K562 (cell line): Measurements from ENCODE around the gene ORC1. TPM values are rescaled to one million over a fixed set of nuclear protein-coding genes. Genes with fewer than 3 reads are reported as not detected.
A peak's percentile ranks its signal among the peaks of the same experiment; 100 is the strongest.

ENCODE experiments used
- DPF2 ChIP-seq: fragments of 450-650 bp; IDR thresholded peaks from 2 replicates; pipeline ENCODE4 v1.6.1; 2016
- FOXJ3 ChIP-seq: sonication (generic); formaldehyde crosslinking; IDR thresholded peaks from 2 replicates; pipeline ENCODE4 v1.4.0; 2020; ENCODE audit warnings: mild to moderate bottlenecking, missing genetic modification reagents
- GTF2E2 ChIP-seq: fragments of 200-800 bp; sonication (Bioruptor generic); IDR thresholded peaks from 2 replicates; pipeline ENCODE4 v1.6.1; 2016; ENCODE audit warnings: missing genetic modification characterization, missing compliant biosample characterization
- HBP1 ChIP-seq: fragments of 450-650 bp; formaldehyde crosslinking; IDR thresholded peaks from 2 replicates; pipeline ENCODE4 v1.4.0; 2022; ENCODE audit warnings: missing genetic modification characterization
- KLF6 ChIP-seq: fragments of 250-450 bp; sonication (Bioruptor Pico); IDR thresholded peaks from 2 replicates; pipeline ENCODE4 v1.4.0; 2020; ENCODE audit warnings: mild to moderate bottlenecking, moderate library complexity, borderline replicate concordance
- MIER1 ChIP-seq: fragments of 450-650 bp; IDR thresholded peaks from 2 replicates; pipeline ENCODE4 v1.6.1; 2016; ENCODE audit warnings: antibody characterized with exemption, mild to moderate bottlenecking, low read depth
- MLX ChIP-seq, 2 experiments: fragments of 450-650 bp in 1 of 2; sonication (generic) in 1 of 2; formaldehyde crosslinking; conservative IDR thresholded peaks; 2 replicates each; pipeline versions ENCODE4 v1.4.0 to v1.8.1; 2020 to 2022; ENCODE audit warnings: mild to moderate bottlenecking in 1 of 2, missing genetic modification reagents in 1 of 2
- ZC3H11A ChIP-seq: IDR thresholded peaks from 2 replicates; pipeline ENCODE4 v1.6.1; 2012; ENCODE audit warnings: low read depth, low read length, improper control_type of control experiment
- ZNF232 ChIP-seq: sonication (generic); formaldehyde crosslinking; IDR thresholded peaks from 2 replicates; pipeline ENCODE4 v1.8.0; 2022; ENCODE audit warnings: mild to moderate bottlenecking, missing genetic modification reagents
- ZNF274 ChIP-seq: IDR thresholded peaks from 2 replicates; pipeline ENCODE4 v1.6.1; 2011; ENCODE audit warnings: low read depth, mild to moderate bottlenecking, low read length, moderate library complexity, borderline replicate concordance
- ZNF354B ChIP-seq: fragments of 250-450 bp; sonication (Bioruptor Pico); IDR thresholded peaks from 2 replicates; pipeline ENCODE4 v1.4.0; 2020
- ZNF407 ChIP-seq: fragments of 450-650 bp; IDR thresholded peaks from 2 replicates; pipeline ENCODE4 v1.6.1; 2016; ENCODE audit warnings: low read depth
- ZNF696 ChIP-seq: fragments of 250-450 bp; sonication (Bioruptor Pico); conservative IDR thresholded peaks from 2 replicates; pipeline ENCODE4 v1.4.0; 2020; ENCODE audit warnings: mild to moderate bottlenecking, moderate library complexity
- ZNF778 ChIP-seq: fragments of 450-650 bp; formaldehyde crosslinking; IDR thresholded peaks from 2 replicates; pipeline ENCODE4 v1.4.0; 2020; ENCODE audit warnings: mild to moderate bottlenecking, moderate library complexity
- ZNF830 ChIP-seq: fragments of 250-450 bp; sonication (Bioruptor Pico); IDR thresholded peaks from 2 replicates; pipeline ENCODE4 v1.5.0; 2021; ENCODE audit warnings: mild to moderate bottlenecking
- polyA plus RNA-seq, 8 experiments: library from polyadenylated mRNA; depleted of rRNA in 4 of 8; stranded (reverse) in 5 of 8; unstranded in 3 of 8; fragments of >200 nt; fragmentation: Nextera tagmentation in 2 of 8; fragmentation: Illumina TruSeq in 1 of 8; extraction: Ambion mirVana in 2 of 8; extraction: Trizol in 1 of 8; gene quantifications; 2 replicates each; pipeline versions ENCODE4 v1.2.1 to v1.2.3, GENCODE V29; 2011 to 2014; ENCODE audit warnings: inconsistent platforms in 1 of 8, missing spikeins in 1 of 8
- total RNA-seq, 7 experiments: library from RNA; depleted of rRNA in 6 of 7; stranded (reverse); fragments of >200 nt in 6 of 7; fragmentation: Illumina TruSeq in 2 of 7; extraction: Trizol in 2 of 7; gene quantifications; 2 replicates each; pipeline versions ENCODE4 v1.2.1 to v1.2.3, GENCODE V29; 2011 to 2021; ENCODE audit warnings: low replicate concordance in 1 of 7
- TF ChIP-seq, protein P1 (sequence below): sonication (generic); formaldehyde crosslinking; IDR thresholded peaks from 2 replicates; pipeline ENCODE4 v1.8.1; 2022; ENCODE audit warnings: missing genetic modification reagents

Gene ORC1
- total and polyA plus RNA-seq, 9 of the 15 experiments (the other 6 are each of a cell fraction or from before 2014, with no cell fraction given) = 26.4 to 91.6 (median 69.7) TPM

GRCh38 chr1:52404116-52404974 is at the start of gene ORC1, which contains the start of gene PRPF38A (continued):
- TF ChIP-seq ZNF407 (no peak), ZNF232 (CRISPR knock-in tag) (no peak), ZNF354B (CRISPR knock-in tag) (no peak), MIER1 (no peak), KLF6 (CRISPR knock-in tag) (0 out of 2 replicates have a peak, but pooled peaks have one; percentile 36), ZC3H11A (no peak), ZNF830 (CRISPR knock-in tag) (0 out of 2 replicates have a peak, but pooled peaks have one; percentile 4), GTF2E2 (tag) (peak; percentile 92; the same call in 1 of the 2 replicates), HBP1 (CRISPR knock-in tag) (peak; percentile 10; the same call in 1 of the 2 replicates), ZNF274 (no peak), ZNF778 (CRISPR knock-in tag) (no peak), FOXJ3 (CRISPR knock-in tag) (no peak), MLX (CRISPR knock-in tag; conservative IDR thresholded peaks at IDR 0.05) (0 out of 4 replicates have a peak, but pooled peaks of 1 of the 2 experiments have one; percentile 28), ZNF696 (CRISPR knock-in tag) (no peak), DPF2 (peak; percentile 60; the same call in 1 of the 2 replicates)
- TF ChIP-seq, protein P1, sequence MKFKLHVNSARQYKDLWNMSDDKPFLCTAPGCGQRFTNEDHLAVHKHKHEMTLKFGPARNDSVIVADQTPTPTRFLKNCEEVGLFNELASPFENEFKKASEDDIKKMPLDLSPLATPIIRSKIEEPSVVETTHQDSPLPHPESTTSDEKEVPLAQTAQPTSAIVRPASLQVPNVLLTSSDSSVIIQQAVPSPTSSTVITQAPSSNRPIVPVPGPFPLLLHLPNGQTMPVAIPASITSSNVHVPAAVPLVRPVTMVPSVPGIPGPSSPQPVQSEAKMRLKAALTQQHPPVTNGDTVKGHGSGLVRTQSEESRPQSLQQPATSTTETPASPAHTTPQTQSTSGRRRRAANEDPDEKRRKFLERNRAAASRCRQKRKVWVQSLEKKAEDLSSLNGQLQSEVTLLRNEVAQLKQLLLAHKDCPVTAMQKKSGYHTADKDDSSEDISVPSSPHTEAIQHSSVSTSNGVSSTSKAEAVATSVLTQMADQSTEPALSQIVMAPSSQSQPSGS (CRISPR knock-in tag) = no peak
